HAP-1 (cell line): ENCODE results near the gene BTBD9.
A peak's percentile ranks its signal among the peaks of the same experiment; 100 is the strongest.

ENCODE experiments used
- DNase-seq, 2 experiments: peaks; one replicate each; pipeline ENCODE4 v3.0.0-alpha.2; 2016 to 2020; ENCODE audit warnings: low spot score in 2 of 2
- H3K27me3 ChIP-seq: fragments of 250-450 bp; sonication (Bioruptor Pico); 2 replicates; pipeline ENCODE4 v1.5.1; 2020; ENCODE audit warnings: low read depth, mild to moderate bottlenecking, moderate library complexity
- H3K36me3 ChIP-seq: fragments of 250-450 bp; sonication (Bioruptor Pico); replicated peaks from 2 replicates; pipeline ENCODE4 v1.5.1; 2020; ENCODE audit warnings: mild to moderate bottlenecking
- H3K4me1 ChIP-seq: fragments of 250-450 bp; sonication (Bioruptor Pico); 2 replicates; pipeline ENCODE4 v1.5.1; 2020; ENCODE audit warnings: mild to moderate bottlenecking
- H3K4me3 ChIP-seq: fragments of 250-450 bp; sonication (Bioruptor Pico); 2 replicates; pipeline ENCODE4 v1.5.1; 2020; ENCODE audit warnings: mild to moderate bottlenecking, moderate library complexity
- H3K9me3 ChIP-seq: fragments of 250-450 bp; sonication (Bioruptor Pico); 2 replicates; pipeline ENCODE4 v1.5.1; 2020; ENCODE audit warnings: mild to moderate bottlenecking, moderate library complexity
- in situ Hi-C: fragments of 300-500 bp; cut with MboI; formaldehyde crosslinking; loops from 3 replicates; pipeline ENCODE4 v1.14.3; 2020; ENCODE audit warnings: low sequenced_read_pairs, inconsistent platforms, mixed read lengths

BTBD9 gene

DNA sequence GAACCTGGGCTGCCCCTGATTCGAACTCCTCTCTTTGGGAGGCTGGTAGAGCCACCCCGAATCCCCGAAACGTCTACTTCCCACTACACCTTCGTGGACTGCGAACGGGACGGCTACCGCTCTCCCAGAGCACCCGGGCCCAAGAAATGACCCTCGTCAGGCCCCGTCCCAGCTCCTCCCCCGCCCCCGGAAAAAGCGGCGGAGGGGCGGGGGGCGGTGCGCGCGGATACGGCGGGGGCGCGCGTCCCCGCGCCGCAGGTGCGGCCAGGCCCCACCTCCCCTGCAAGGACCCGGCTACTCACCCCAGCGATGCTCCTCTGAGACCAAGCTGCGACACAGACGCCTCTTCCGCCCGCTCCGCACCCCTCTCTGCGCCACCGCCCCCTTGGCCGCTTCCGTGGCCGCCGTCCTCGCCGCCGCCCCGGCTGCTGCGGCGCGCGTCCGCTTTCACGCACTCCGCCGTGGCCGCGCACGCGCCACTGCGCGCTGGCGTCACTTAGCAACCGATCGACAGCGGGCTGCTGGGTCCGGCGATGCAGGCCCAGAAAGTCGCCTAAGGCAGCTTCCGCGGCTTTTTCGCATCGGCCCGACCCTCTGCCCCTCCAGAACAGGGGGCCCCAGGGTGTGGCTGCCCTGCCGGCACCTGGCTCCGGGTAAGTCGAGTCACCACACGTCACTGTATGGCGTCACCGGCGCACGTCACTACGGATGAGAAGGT is at the start of gene BTBD9:
Gene BTBD9 (minus strand): TSS at position 432 of the 718 bp plus-strand sequence.
- H3K4me3 ChIP-seq, result peak within 1 kb of the TSS; percentile 83
- peak; percentile 63 to 80 for DNase-seq
- H3K9me3 ChIP-seq, result no peaks in the 10 kb centered on the region
- in situ Hi-C loops, result no loop called here
- peaks cover 9% of the 10 kb centered on the region for H3K4me1 ChIP-seq
- no peaks in the 10 kb centered on the region for H3K27me3 ChIP-seq
- no peaks in the 10 kb centered on the region for H3K36me3 ChIP-seq

DNA sequence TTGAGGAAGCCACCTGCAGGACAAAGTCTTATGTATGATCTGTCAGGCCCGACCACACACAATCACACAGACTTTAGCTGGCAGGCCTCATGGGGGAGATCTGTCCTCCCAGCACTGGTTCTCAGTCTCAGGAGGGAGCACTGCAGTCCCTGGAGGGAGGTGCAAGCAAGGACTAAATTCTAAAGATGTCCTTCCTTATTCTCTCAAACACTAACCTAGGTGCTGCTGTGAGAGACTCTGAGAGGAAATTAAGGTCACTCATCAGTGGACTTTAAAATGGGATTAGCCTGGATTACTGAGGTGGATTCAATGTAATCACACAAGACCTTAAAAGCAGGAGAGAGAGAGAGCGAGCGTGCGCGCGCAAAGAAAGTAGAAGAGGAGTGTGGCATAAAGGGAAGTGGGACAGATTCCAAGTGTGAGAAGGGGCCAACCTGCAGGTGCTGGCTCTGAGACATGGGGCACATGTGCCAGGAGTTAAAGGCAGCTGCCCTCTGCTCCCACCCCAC is 48.9 kb upstream of the BTBD9 start:
- Histone ChIP-seq H3K27me3 (no peaks in the 10 kb centered on the region), H3K4me3 (no peak overlapping the region), H3K9me3 (no peaks in the 10 kb centered on the region), H3K4me1 (no peaks in the 10 kb centered on the region), H3K36me3 (peaks cover 19% of the 10 kb centered on the region)
- no peak for DNase-seq
- in situ Hi-C loops, result no loop called here

DNA sequence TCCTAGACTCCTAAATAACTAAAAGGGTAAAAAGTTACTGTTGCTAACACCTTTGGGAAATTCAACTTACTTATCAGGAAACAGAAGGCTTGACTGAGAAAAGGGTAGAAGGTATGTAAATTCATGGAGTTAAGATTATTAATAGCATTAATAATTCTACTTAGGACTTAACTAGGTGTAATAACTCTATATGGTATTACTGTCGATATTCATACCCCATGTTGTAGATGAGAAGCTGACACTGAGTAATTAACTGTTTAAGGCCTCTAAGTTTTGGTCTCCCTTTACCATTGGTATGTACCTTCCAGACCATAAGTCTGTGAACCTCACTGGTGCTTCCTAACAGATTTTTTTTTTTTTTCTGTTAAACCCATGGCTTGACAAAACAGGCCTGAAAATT is 47.8 kb upstream of the BTBD9 start:
- in situ Hi-C loops, result no loop called here
- no peaks in the 10 kb centered on the region for H3K4me1 ChIP-seq
- no peaks in the 10 kb centered on the region for H3K27me3 ChIP-seq
- H3K36me3 ChIP-seq, result peaks cover 29% of the 10 kb centered on the region
- no peaks in the 10 kb centered on the region for H3K9me3 ChIP-seq
- DNase-seq, result no peak
- H3K4me3 ChIP-seq, result no peak overlapping the region

DNA sequence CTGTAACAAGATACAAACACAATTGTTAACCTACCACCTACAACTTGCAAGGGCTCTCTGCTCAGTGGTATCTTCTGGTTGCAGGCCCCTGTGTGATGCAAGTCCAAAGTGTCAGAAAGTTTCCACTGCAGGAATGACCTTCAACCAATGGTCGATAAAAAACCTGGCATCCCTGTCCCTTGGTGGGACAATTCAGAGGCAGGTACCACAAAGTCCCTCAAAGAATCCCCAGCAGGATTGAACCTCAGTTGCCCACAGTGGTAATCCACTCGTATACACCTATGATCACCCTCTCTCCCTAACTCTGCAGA is 47.3 kb upstream of the BTBD9 start:
- Histone ChIP-seq H3K4me3 (no peak overlapping the region), H3K4me1 (no peaks in the 10 kb centered on the region), H3K9me3 (no peaks in the 10 kb centered on the region), H3K27me3 (no peaks in the 10 kb centered on the region), H3K36me3 (peaks cover 33% of the 10 kb centered on the region)
- in situ Hi-C loops, result no loop called here
- no peak for DNase-seq

DNA sequence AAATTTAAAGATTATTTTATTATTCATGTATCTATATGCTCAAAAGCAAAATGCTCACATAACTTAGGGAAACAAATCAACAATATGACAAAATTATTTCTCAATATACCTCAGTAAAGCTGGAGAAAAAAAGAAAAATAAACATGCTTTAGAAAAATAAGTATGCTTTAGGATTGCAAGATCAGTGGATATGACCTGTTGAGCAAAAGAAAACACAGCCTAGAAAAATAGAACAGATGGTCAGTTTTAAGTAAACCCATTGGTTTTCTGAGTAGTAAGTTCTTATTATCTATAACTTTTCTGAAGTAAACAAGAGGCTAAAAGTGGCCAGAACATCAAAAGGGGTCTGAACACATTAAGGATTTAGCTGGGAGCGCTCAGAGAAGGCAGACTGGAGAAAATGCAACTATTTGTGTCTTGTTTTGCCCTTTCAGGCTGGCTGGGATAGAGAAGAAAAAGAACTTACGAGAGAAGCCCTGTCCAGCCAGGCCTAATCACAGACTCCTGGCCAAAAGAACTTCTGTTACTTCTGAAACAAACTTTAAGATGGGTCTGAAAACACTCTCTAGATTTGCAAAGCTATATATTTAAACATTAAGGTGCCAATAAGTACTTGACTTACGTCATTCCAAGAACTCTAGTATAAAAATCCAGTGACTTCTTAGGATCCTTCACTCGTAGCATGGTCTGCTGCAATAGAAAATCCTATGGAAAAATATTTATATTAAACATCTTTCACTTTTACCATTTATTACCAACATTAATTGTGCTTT is 46.7 kb upstream of the BTBD9 start:
- Histone ChIP-seq H3K4me1 (no peaks in the 10 kb centered on the region), H3K27me3 (no peaks in the 10 kb centered on the region), H3K4me3 (no peak overlapping the region), H3K9me3 (no peaks in the 10 kb centered on the region), H3K36me3 (peaks cover 39% of the 10 kb centered on the region)
- no peak for DNase-seq
- in situ Hi-C loops, result no loop called here

DNA sequence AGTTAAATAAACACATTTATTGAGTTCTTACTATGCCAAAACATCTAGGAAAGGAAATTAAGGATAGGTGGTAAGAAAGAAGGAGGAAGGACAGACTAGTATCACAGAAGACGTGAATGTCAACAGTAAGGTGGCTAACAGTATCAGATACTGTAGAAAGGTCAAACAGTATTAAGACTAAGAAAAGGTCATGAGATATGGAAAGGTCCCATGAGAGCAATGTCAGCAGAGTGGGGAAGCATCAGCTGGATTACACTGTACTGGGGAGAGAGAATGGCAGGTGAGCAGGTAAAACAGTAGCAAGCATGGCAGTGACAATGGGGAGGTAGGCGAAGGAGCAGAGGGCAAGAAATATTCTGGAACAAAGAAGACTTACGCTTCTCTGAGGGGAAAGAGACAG is 45.2 kb upstream of the BTBD9 start:
- no peak for DNase-seq
- Histone ChIP-seq H3K4me1 (no peaks in the 10 kb centered on the region), H3K9me3 (no peaks in the 10 kb centered on the region), H3K36me3 (peaks cover 49% of the 10 kb centered on the region), H3K27me3 (no peaks in the 10 kb centered on the region), H3K4me3 (no peak overlapping the region)
- in situ Hi-C loops, result no loop called here

DNA sequence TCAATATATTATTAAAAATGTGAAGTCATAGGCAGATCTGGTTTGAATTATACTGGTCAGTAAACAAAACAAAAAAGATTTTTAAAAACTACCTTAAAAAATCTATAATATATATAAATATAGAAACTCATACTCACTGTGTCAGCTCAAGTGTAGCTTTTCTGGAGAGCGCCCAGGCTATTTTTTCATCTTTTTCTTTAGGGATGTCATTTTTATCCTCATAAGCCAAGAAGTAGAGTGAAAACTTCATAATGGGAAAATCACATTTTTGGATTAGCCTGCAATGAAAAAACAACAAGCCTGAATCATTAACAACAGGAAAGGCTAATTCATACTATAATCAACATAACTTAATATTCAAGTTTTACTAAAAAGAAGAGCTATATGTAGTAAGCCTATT is 44.5 kb upstream of the BTBD9 start:
- Histone ChIP-seq H3K27me3 (no peaks in the 10 kb centered on the region), H3K4me1 (no peaks in the 10 kb centered on the region), H3K9me3 (no peaks in the 10 kb centered on the region), H3K36me3 (peaks cover 49% of the 10 kb centered on the region), H3K4me3 (no peak overlapping the region)
- no peak for DNase-seq
- in situ Hi-C loops, result no loop called here

DNA sequence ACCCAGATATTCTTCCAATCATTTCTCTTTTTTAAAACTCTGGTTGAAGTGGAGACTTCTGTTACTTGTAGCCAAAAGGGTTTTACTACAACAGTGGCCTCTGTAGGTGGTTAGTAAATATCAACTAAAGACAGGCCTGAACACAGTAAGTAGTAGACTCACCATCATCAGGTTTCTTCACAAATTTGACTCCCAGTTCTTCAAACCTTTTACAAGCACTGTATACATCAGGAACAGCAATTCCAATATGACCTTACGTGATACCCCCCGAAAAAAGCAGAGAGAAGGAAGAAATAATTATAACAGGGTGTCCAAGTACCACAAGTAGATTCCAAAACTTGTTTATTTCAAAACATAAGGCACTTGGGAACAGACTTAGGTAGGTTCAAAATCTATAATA is 42.1 kb upstream of the BTBD9 start:
- H3K4me1 ChIP-seq, result no peaks in the 10 kb centered on the region
- no peaks in the 10 kb centered on the region for H3K9me3 ChIP-seq
- no peak for DNase-seq
- in situ Hi-C loops, result no loop called here
- H3K27me3 ChIP-seq, result no peaks in the 10 kb centered on the region
- H3K36me3 ChIP-seq, result peaks cover 69% of the 10 kb centered on the region
- no peak overlapping the region for H3K4me3 ChIP-seq

DNA sequence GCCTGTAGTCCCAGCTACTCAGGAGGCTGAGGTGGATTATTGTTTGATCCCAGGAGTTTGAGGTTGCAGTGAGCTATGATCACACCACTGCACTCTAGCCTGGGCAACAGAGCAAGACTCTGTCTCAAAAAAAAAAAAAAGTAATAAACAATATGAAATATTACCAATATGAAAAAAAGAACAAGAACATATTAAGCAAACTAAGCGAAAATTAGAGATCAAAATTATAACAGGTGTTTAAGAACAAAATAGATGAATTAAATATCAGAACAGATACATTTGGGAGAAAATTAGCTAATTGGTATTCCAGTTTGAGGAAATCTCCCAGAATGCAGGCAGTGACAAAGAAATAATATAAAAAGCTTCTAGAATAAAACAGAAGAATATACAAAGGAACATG is 39.9 kb upstream of the BTBD9 start:
- Histone ChIP-seq H3K27me3 (no peaks in the 10 kb centered on the region), H3K4me1 (no peaks in the 10 kb centered on the region), H3K9me3 (no peaks in the 10 kb centered on the region), H3K36me3 (peaks cover 70% of the 10 kb centered on the region), H3K4me3 (no peak overlapping the region)
- no peak for DNase-seq
- in situ Hi-C loops, result no loop called here

DNA sequence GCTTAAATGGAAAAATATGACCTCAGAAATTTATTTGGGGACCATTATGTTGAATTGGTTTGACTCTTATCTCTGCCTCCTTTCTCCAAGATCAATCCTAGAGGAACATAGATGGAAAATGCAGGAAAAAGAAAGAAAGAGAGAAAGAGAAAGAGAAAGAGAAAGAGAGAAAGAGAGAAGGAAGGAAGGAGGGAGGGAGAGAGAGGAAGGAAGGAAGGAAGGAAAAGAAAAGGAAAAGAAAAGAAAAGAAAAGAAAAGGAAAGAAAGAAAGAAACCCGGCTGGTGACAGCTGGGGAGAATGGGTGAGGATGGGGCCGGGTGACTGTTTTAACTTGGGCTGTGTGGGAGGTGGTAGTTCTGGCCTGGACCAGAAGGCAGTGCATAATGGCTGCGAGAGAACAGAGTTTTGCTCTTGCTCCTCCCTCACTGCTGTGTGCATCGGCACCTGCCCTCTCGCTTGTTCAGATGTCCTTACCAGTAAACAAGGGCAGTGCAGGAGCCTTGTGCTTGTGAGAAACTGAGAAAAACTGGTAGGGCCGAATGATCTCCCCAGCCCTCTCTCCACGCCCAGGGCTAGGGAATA is 38.5 kb upstream of the BTBD9 start:
- DNase-seq, result no peak
- in situ Hi-C loops, result no loop called here
- no peak overlapping the region for H3K4me3 ChIP-seq
- peaks cover 60% of the 10 kb centered on the region for H3K36me3 ChIP-seq
- H3K4me1 ChIP-seq, result no peaks in the 10 kb centered on the region
- H3K27me3 ChIP-seq, result no peaks in the 10 kb centered on the region
- no peaks in the 10 kb centered on the region for H3K9me3 ChIP-seq

DNA sequence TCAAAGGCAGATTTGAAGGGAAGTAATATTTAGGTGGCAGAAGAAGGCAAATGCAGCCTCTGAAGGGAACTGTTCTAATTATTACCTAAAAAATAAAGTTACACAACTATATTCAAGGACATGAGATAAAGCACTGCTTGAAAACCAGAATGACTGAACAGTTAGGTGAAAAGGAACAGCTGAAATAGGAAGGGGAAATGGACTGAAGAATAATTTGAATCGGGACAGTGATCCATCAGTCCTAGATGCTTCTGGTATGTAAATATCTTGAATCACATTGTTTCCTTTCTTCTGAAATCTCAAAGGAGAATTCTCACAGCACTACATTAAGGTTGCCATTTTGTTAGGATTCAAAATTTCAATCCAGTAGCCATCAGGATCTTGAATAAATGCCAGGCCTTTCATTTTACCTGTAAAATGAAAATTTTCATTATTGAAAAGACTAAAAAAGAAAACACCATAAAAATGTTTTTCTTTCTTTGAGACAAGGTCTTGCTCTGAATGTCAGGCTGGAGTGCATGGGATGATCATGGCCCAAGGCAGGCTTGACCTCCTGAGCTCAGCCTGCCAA is 37.3 kb upstream of the BTBD9 start:
- Histone ChIP-seq H3K4me1 (no peaks in the 10 kb centered on the region), H3K9me3 (no peaks in the 10 kb centered on the region), H3K4me3 (no peak overlapping the region), H3K27me3 (no peaks in the 10 kb centered on the region), H3K36me3 (peaks cover 50% of the 10 kb centered on the region)
- in situ Hi-C loops, result no loop called here
- no peak for DNase-seq

DNA sequence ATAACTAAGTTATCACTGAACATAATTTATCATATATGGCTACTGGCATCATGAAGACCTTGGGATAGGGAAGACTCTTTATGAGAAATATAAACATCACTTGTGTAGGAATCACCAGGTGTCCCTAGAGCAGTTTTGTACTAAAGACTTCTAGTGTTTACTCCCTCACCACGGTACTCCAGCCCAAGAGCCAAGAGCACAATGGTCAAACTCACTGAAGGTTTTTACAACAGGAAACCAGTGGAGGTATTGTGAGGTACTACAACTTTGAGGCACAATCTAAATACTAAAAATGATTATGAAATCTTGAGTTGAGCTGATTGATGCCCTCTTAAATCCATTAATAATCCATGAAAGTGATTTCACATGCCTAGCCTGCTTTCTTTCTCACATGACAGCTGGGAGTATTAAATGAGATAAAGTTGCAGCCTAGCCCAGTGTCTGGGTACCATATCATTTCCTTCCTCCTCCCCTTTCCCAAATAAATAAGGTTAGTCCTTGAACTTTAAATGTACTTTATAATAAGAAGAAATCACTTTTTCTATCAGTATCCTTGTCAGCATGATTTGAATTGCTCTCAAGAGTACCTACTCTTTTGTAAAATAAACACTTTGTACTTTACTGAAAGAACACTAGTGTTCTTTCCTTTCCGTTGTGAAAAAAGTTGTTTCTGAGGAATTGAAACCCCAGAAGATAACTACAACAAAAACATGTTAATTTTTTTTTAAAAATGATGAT is 36.7 kb upstream of the BTBD9 start:
- Histone ChIP-seq H3K9me3 (no peaks in the 10 kb centered on the region), H3K4me3 (no peak overlapping the region), H3K4me1 (no peaks in the 10 kb centered on the region), H3K27me3 (no peaks in the 10 kb centered on the region), H3K36me3 (peaks cover 44% of the 10 kb centered on the region)
- in situ Hi-C loops, result no loop called here
- DNase-seq, result no peak

DNA sequence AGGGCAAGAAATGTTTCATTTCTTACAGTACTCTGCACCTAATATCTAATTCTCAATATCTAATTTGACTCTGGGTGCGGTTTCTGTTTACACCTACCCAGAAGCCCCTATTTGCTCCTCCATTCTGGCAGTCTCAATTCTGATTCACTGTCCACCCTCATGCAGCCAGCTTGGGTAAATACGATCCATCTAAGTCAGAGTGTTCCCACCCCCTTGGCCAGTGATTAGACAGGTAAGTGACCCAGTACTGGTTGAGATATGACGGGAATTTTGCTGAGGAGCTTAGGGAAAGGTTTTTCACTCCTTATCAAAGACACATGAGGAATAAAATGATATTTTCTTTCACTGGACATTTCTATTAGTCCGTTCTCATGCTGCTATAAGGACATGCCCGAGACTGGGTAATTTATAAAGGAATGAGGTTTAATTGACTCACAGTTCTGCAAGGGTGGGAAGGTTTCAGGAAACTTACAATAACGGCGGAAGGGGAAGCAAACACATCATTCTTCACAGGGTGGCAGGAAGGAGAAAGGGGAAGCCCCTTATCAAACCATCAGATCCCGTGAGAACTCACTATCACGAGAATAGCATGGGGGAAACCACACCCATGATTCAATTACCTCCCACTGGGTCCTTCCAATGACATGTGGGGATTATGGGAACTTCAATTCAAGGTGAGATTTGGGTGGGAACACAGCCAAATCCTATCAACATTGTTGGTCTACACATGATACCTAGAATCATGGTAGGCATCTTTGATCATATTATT is 33.9 kb upstream of the BTBD9 start:
- no peak for DNase-seq
- Histone ChIP-seq H3K36me3 (peaks cover 28% of the 10 kb centered on the region), H3K4me3 (no peak overlapping the region), H3K4me1 (no peaks in the 10 kb centered on the region), H3K9me3 (no peaks in the 10 kb centered on the region), H3K27me3 (no peaks in the 10 kb centered on the region)
- in situ Hi-C loops, result no loop called here
